Colonic mucosa (tissue), 4 donors: ENCODE data around the gene MOBP. TPM values are rescaled to one million over a fixed set of nuclear protein-coding genes. Genes with fewer than 3 reads are reported as not detected.

Experiments used
- DNase-seq: peaks from one replicate; pipeline ENCODE4 v3.0.0-alpha.2; 2020
- H3K27ac ChIP-seq: fragments of 200-600 bp; one replicate; pipeline ENCODE4 v1.8.0; 2021
- H3K27me3 ChIP-seq: fragments of 200-600 bp; one replicate; pipeline ENCODE4 v1.8.0; 2021
- H3K36me3 ChIP-seq: fragments of 200-600 bp; one replicate; pipeline ENCODE4 v1.8.0; 2021
- H3K4me1 ChIP-seq: fragments of 200-600 bp; one replicate; pipeline ENCODE4 v1.8.0; 2021; ENCODE audit warnings: mild to moderate bottlenecking
- H3K4me3 ChIP-seq: fragments of 200-600 bp; one replicate; pipeline ENCODE4 v1.8.0; 2021
- H3K9ac ChIP-seq, 2 donors: one replicate each; pipeline ENCODE4 v1.7.0; 2013; ENCODE audit warnings: control low read depth in 2 of 2, low read depth in 2 of 2, low read length in 2 of 2
- H3K9me3 ChIP-seq: fragments of 200-600 bp; one replicate; pipeline ENCODE4 v1.8.0; 2021
- intact Hi-C: fragments of 100-400 bp; cut with DNase I; formaldehyde crosslinking; loops from one replicate; pipeline ENCODE4 v1.14.1; 2022
- total RNA-seq, 2 donors: library from RNA; stranded (reverse); fragmentation: NEBNext Ultra II Directional in 1 of 2; extraction: Animal tissue kit (Norgen Biotek cat#: 25700) in 1 of 2; gene quantifications; one replicate each; pipeline ENCODE4 v1.2.1, GENCODE V29; 2021
- TF ChIP-seq, protein P1 (sequence below): fragments of 200-600 bp; IDR thresholded peaks from one replicate; pipeline ENCODE4 v1.8.0; 2022; ENCODE audit warnings: antibody characterized with exemption, mild to moderate bottlenecking
- donor health status: healthy.
- donor health status: DM: no; HTN: no; CAD: no.
- donor health status: DM: no; HTN: no; CAD: no.

The MOBP gene
- total RNA-seq, 2 donors from 2014 or later: 0.56 to 0.72 TPM

DNA sequence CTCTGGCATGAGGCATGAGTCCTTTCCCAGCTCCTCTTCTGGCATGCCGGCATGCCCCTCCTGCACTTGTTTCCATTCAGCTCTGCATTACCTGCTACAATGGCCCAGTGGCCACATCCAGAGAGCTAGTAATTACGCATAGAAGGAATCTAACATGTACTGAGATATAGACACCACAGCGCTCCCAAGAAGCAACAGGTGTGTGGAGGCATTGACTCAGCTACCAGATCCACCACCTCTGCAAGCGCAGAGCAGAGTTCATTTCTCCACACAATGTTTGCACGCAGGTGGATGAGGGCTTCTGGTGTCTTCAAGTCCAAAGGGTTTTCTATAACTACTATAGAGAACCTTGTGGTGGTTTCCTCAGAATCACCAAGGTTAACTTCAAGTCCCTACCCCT lies 4.2 kb downstream of the MOBP start:
- Histone ChIP-seq H3K27ac (no peak overlapping the region), H3K4me1 (no peaks in the 10 kb centered on the region), H3K27me3 (no peaks in the 10 kb centered on the region), H3K4me3 (no peak overlapping the region), H3K9ac (no peak overlapping the region), H3K36me3 (no peaks in the 10 kb centered on the region), H3K9me3 (no peaks in the 10 kb centered on the region)
- TF ChIP-seq, protein P1, sequence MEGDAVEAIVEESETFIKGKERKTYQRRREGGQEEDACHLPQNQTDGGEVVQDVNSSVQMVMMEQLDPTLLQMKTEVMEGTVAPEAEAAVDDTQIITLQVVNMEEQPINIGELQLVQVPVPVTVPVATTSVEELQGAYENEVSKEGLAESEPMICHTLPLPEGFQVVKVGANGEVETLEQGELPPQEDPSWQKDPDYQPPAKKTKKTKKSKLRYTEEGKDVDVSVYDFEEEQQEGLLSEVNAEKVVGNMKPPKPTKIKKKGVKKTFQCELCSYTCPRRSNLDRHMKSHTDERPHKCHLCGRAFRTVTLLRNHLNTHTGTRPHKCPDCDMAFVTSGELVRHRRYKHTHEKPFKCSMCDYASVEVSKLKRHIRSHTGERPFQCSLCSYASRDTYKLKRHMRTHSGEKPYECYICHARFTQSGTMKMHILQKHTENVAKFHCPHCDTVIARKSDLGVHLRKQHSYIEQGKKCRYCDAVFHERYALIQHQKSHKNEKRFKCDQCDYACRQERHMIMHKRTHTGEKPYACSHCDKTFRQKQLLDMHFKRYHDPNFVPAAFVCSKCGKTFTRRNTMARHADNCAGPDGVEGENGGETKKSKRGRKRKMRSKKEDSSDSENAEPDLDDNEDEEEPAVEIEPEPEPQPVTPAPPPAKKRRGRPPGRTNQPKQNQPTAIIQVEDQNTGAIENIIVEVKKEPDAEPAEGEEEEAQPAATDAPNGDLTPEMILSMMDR: no peak
- no peak for DNase-seq
- intact Hi-C loops: no loop called here

DNA sequence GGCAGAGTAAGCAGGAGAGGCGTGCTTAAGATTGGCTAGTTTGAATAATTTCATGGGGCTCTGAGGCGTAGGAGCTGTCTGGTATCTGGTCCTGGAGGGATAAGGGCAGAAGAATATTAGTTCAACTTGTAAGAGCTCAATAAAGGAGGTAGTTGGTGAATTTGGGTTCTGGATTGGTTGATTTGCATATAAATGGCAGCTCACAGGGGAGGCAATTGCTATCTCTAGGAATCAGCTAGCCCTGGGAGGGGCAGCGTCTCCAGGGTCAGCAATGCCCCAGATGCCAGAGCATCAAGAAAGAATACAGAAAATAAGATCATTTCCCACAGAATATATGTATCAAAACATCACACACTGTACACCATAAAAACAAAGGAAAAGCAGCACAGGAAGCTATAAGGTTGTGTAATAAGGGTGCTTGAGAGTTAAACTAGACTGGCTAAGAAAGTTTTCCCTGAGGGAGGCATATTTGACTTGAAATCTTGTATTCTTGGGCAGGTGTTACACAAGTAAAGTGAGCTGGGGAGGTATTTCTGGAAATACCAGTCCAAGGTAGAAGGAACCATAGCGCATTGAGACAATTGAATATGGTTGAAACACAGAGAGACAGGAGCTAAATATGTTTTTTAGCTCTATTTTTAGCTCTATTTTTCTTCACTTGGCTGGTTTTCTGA lies 6.1 kb downstream of the MOBP start:
- DNase-seq: no peak
- intact Hi-C loops: no loop called here
- Histone ChIP-seq H3K27ac (no peak overlapping the region), H3K9me3 (no peaks in the 10 kb centered on the region), H3K4me3 (no peak overlapping the region), H3K36me3 (no peaks in the 10 kb centered on the region), H3K4me1 (no peaks in the 10 kb centered on the region), H3K9ac (no peak overlapping the region), H3K27me3 (no peaks in the 10 kb centered on the region)
- TF ChIP-seq, protein P1: no peak

DNA sequence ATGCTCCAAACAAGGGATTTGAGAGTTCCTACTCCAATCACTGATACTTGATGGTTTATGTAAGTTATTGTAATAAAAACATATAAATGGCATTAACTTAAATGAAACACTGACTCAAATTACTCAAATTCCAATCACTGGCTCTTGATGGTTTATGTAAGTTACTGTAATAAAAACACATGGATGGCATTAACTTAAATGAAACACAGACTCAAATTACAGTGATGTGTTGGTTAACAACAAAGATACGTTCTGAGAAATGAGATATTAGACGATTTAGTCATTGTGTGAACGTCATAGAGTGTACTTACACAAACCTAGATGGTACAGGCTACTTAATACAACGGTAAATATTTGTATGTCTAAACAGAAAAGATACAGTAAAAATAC lies 6.6 kb downstream of the MOBP start:
- TF ChIP-seq, protein P1: no peak
- Histone ChIP-seq H3K27me3 (no peaks in the 10 kb centered on the region), H3K9me3 (no peaks in the 10 kb centered on the region), H3K9ac (no peak overlapping the region), H3K4me1 (no peaks in the 10 kb centered on the region), H3K4me3 (no peak overlapping the region), H3K36me3 (no peaks in the 10 kb centered on the region), H3K27ac (no peak overlapping the region)
- DNase-seq: no peak
- intact Hi-C loops: no loop called here

DNA sequence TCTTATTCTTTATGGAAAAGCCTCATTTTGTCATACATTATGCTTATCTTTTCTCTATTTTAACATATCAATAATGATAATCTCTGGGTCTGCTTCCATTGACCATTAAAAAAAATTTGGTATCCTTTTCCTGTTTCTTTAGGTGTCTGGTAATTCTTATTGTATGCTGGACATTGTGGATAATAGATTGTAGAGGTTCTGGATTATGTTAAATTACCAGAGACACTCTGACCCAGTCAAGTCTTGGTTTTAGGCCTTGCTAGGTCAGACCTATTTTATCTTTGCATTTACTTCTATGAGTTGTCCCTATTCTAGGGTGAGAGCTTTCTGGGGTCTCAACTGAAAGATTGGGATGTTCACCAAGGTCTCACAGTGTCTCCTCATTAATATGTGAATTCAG lies 9.3 kb downstream of the MOBP start:
- Histone ChIP-seq H3K9me3 (no peaks in the 10 kb centered on the region), H3K4me3 (no peak overlapping the region), H3K4me1 (no peaks in the 10 kb centered on the region), H3K27ac (no peak overlapping the region), H3K27me3 (no peaks in the 10 kb centered on the region), H3K9ac (no peak overlapping the region), H3K36me3 (no peaks in the 10 kb centered on the region)
- intact Hi-C loops: no loop called here
- DNase-seq: no peak
- TF ChIP-seq, protein P1: no peak

DNA sequence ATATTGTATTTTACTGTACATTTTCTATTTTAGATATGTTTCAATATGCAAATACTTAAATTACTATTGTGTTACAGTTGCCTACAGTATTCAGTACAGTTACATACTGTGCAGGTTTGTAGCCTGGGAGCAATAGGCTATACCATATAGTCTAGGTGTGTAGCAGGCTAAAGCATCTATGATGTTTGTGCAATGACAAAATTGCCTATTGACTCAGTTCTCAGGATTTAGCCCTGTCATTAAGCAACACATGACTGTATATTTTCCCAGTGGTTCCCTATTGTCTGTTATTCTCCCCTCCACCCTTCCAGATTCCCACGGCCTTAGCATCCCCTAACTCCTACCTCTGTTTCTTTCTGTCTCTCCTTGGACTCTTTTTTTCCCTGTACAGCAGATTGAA lies 10.7 kb downstream of the MOBP start:
- Histone ChIP-seq H3K4me3 (no peak overlapping the region), H3K9ac (no peak overlapping the region), H3K9me3 (no peaks in the 10 kb centered on the region), H3K27me3 (no peaks in the 10 kb centered on the region), H3K36me3 (no peaks in the 10 kb centered on the region), H3K4me1 (no peaks in the 10 kb centered on the region), H3K27ac (no peak overlapping the region)
- intact Hi-C loops: no loop called here
- no peak for DNase-seq
- TF ChIP-seq, protein P1: no peak
